Measurements from ENCODE around the gene ZNF846. TPM values are rescaled to one million over a fixed set of nuclear protein-coding genes. Genes with fewer than 3 reads are reported as not detected.

ZNF846 gene
- total RNA-seq (10.1 TPM), polyA plus RNA-seq (23.1 TPM)
- long read RNA-seq, donor 1, result 0 reads
- long read RNA-seq, donor 2, partial matches to known transcripts, result 0 of 2 reads
- long read RNA-seq, donor 2, other reads (novel, unspliced or antisense), result 0 of 2 reads
- long read RNA-seq, donor 3, partial matches to known transcripts, result 0 of 3 reads
- long read RNA-seq, donor 3, other reads (novel, unspliced or antisense), result 0 of 3 reads
- long read RNA-seq, donor 4, result 0 reads
- long read RNA-seq, donor 5, partial matches to known transcripts, result 0 of 4 reads
- long read RNA-seq, donor 5, other reads (novel, unspliced or antisense), result 0 of 4 reads
- long read RNA-seq, donor 6, result 0 reads
- long read RNA-seq, donor 7, partial matches to known transcripts, result 0 of 1 reads
- long read RNA-seq, donor 7, other reads (novel, unspliced or antisense), result 0 of 1 reads
- long read RNA-seq, donor 8, result 0 reads
- long read RNA-seq, donor 9, partial matches to known transcripts, result 0 of 1 reads
- long read RNA-seq, donor 9, other reads (novel, unspliced or antisense), result 0 of 1 reads
- long read RNA-seq, donor 10, result 0 reads

- H3K36me3 ChIP-seq (ENCODE audit: control insufficient read depth in 2 of 2, insufficient read depth in 2 of 2, low read length in 1 of 2), result peaks cover 3 to 9% of the 10 kb centered on the region in 2 donors
- H3K27ac ChIP-seq (ENCODE audit: low read depth in 1 of 2, low read length in 1 of 2), result peak within 1 kb of the TSS; percentile 93 to 97
- H3K27me3 ChIP-seq (ENCODE audit: control insufficient read depth in 2 of 2, insufficient read depth in 1 of 2, low read length in 1 of 2), result no peaks in the 10 kb centered on the region
- H3K9me3 ChIP-seq (ENCODE audit: control insufficient read depth in 2 of 2, insufficient read depth in 1 of 2, low read length in 1 of 2), result peaks cover 3 to 12% of the 10 kb centered on the region in 2 donors
- peaks cover 8 to 9% of the 10 kb centered on the region in 2 donors for H3K4me1 ChIP-seq (ENCODE audit: control insufficient read depth in 2 of 2, insufficient read depth in 2 of 2, low read length in 2 of 2)
- H3K4me3 ChIP-seq (ENCODE audit: low read length in 2 of 2), result peak within 1 kb of the TSS; percentile 74 to 88
- peak; percentile 89 to 98 (median 93) for DNase-seq (ENCODE audit: low read depth in 6 of 9, low spot score in 9 of 9)
- WGBS, result under 1% methylated on average over 65 of the region's 65 CpGs
Observed at GRCh38 chr19:9768175-9769112, at the start of gene ZNF846. ZNF846 (minus strand) TSS chr19:9768738; CDS start chr19:9764950, 3,788 bp downstream.

DNA sequence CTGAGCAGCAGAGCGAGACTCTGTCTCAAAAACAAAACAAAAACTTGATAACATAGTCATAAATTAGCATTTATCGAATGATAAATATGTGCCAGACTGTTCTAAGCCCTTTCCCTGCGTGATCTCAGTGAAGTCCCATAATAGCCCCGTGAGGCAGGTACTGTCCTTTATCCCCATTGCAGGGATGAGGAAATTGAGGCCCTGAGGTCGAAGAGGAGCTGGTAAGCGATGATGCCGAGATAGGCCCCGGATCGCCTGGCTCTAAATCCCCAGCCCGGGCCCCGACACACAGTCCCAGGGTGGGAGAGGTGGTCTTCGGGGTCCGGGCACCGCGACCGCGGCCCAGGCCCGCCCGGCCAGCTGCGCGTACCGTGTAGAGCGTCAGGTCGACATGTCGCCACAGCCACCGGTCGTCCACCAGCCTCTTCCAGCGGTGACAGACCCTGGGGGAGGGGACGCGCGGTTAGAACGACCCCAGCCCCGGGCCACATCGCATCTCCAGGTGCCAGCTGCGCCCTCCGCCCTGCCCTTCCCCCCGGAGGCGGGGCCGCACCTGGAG, 49.7 kb upstream of the ZNF846 start:
- Histone ChIP-seq H3K27me3 (ENCODE audit: control insufficient read depth in 2 of 2, insufficient read depth in 1 of 2, low read length in 1 of 2) (no peaks in the 10 kb centered on the region), H3K4me3 (ENCODE audit: low read length in 2 of 2) (peak overlapping the region; percentile 98 to 99), H3K4me1 (ENCODE audit: control insufficient read depth in 2 of 2, insufficient read depth in 2 of 2, low read length in 2 of 2) (peaks cover 7 to 17% of the 10 kb centered on the region in 2 donors), H3K36me3 (ENCODE audit: control insufficient read depth in 2 of 2, insufficient read depth in 2 of 2, low read length in 1 of 2) (peaks cover 19 to 30% of the 10 kb centered on the region in 2 donors), H3K27ac (ENCODE audit: low read depth in 1 of 2, low read length in 1 of 2) (peak overlapping the region; percentile 98), H3K9me3 (ENCODE audit: control insufficient read depth in 2 of 2, insufficient read depth in 1 of 2, low read length in 1 of 2) (peaks cover 5 to 19% of the 10 kb centered on the region in 2 donors)
- 4% methylated on average over 39 of the region's 39 CpGs for WGBS
- DNase-seq (ENCODE audit: low read depth in 6 of 9, low spot score in 9 of 9), result no peak

GRCh38 chr19:9811139-9811538, 42.6 kb upstream of the ZNF846 start:
- H3K4me3 ChIP-seq (ENCODE audit: low read length in 2 of 2), result no peak overlapping the region
- no peaks in the 10 kb centered on the region for H3K27me3 ChIP-seq (ENCODE audit: control insufficient read depth in 2 of 2, insufficient read depth in 1 of 2, low read length in 1 of 2)
- peaks cover 11 to 58% of the 10 kb centered on the region in 2 donors for H3K9me3 ChIP-seq (ENCODE audit: control insufficient read depth in 2 of 2, insufficient read depth in 1 of 2, low read length in 1 of 2)
- peaks cover 49 to 60% of the 10 kb centered on the region in 2 donors for H3K36me3 ChIP-seq (ENCODE audit: control insufficient read depth in 2 of 2, insufficient read depth in 2 of 2, low read length in 1 of 2)
- WGBS, result 98% methylated on average over 21 of the region's 21 CpGs
- H3K27ac ChIP-seq (ENCODE audit: low read depth in 1 of 2, low read length in 1 of 2), result peak overlapping the region; percentile 66 to 73
- no peak for DNase-seq (ENCODE audit: low read depth in 6 of 9, low spot score in 9 of 9)
- peaks cover 34 to 59% of the 10 kb centered on the region in 2 donors for H3K4me1 ChIP-seq (ENCODE audit: control insufficient read depth in 2 of 2, insufficient read depth in 2 of 2, low read length in 2 of 2)

GRCh38 chr19:9808855-9809824, 40.6 kb upstream of the ZNF846 start:
- peak; percentile 76 to 95 (median 86) for DNase-seq (ENCODE audit: low read depth in 6 of 9, low spot score in 9 of 9)
- 45% methylated on average over 11 of the region's 11 CpGs for WGBS
- Histone ChIP-seq H3K4me3 (ENCODE audit: low read length in 2 of 2) (no peak overlapping the region), H3K9me3 (ENCODE audit: control insufficient read depth in 2 of 2, insufficient read depth in 1 of 2, low read length in 1 of 2) (peaks cover 6 to 41% of the 10 kb centered on the region in 2 donors), H3K27ac (ENCODE audit: low read depth in 1 of 2, low read length in 1 of 2) (peak overlapping the region; percentile 38 to 97), H3K36me3 (ENCODE audit: control insufficient read depth in 2 of 2, insufficient read depth in 2 of 2, low read length in 1 of 2) (peaks cover 41 to 65% of the 10 kb centered on the region in 2 donors), H3K4me1 (ENCODE audit: control insufficient read depth in 2 of 2, insufficient read depth in 2 of 2, low read length in 2 of 2) (peaks cover 36 to 71% of the 10 kb centered on the region in 2 donors), H3K27me3 (ENCODE audit: control insufficient read depth in 2 of 2, insufficient read depth in 1 of 2, low read length in 1 of 2) (no peaks in the 10 kb centered on the region)

DNA sequence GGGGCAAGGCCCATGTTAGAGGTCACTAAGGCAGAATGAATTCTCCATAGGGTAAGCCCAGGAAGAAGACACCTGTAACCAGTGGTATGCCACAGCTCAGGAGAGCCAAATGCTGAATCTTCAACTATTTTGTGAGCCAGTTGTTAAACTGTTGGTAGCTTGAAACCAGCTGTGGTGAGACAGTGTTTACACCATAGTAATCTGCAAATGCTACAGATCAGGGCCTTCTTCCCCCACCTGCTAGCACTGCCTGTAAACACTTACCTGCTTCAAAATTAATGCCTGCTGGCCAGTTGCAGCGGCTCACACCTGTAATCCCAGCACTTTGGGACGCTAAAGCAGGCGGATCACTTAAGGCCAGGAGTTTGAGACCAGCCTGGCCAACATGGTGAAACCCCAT, 38.3 kb upstream of the ZNF846 start:
- H3K9me3 ChIP-seq (ENCODE audit: control insufficient read depth in 2 of 2, insufficient read depth in 1 of 2, low read length in 1 of 2), result peaks cover 6 to 33% of the 10 kb centered on the region in 2 donors
- peaks cover 44 to 71% of the 10 kb centered on the region in 2 donors for H3K36me3 ChIP-seq (ENCODE audit: control insufficient read depth in 2 of 2, insufficient read depth in 2 of 2, low read length in 1 of 2)

DNA sequence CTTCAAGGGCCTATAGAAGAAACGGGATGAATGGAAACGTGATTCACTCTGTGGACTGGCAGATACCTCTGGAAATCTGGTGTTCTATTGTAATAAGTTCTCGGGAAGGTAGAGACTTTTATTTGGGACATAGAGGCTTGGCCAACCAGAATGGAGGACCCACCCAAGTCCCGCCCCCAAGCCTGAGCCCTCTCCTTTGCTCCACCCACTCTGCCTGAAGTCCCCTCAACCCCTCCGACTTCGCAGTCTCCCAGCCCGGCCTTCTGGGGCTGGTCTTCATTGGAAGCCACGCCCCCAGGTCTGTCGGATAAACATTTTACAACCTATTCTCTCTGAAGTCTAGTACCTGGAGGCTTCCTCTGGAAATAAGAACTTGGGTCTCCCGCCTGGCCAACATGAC, 33.4 kb upstream of the ZNF846 start:
- peaks cover 20 to 36% of the 10 kb centered on the region in 2 donors for H3K36me3 ChIP-seq (ENCODE audit: control insufficient read depth in 2 of 2, insufficient read depth in 2 of 2, low read length in 1 of 2)
- H3K4me1 ChIP-seq (ENCODE audit: control insufficient read depth in 2 of 2, insufficient read depth in 2 of 2, low read length in 2 of 2), result peaks cover 4 to 24% of the 10 kb centered on the region in 2 donors
- no peak overlapping the region for H3K4me3 ChIP-seq (ENCODE audit: low read length in 2 of 2)
- no peaks in the 10 kb centered on the region for H3K27me3 ChIP-seq (ENCODE audit: control insufficient read depth in 2 of 2, insufficient read depth in 1 of 2, low read length in 1 of 2)
- H3K27ac ChIP-seq (ENCODE audit: low read depth in 1 of 2, low read length in 1 of 2), result no peak overlapping the region
- no peaks in the 10 kb centered on the region for H3K9me3 ChIP-seq (ENCODE audit: control insufficient read depth in 2 of 2, insufficient read depth in 1 of 2, low read length in 1 of 2)
- 98% methylated on average over 10 of the region's 10 CpGs for WGBS
- no peak for DNase-seq (ENCODE audit: low read depth in 6 of 9, low spot score in 9 of 9)

More for the DNA sequence above, 38.3 kb upstream of the ZNF846 start:
- DNase-seq (ENCODE audit: low read depth in 6 of 9, low spot score in 9 of 9), result peak in 3 of 9 donors; percentile 33 to 69 (median 52)
- Histone ChIP-seq H3K27me3 (ENCODE audit: control insufficient read depth in 2 of 2, insufficient read depth in 1 of 2, low read length in 1 of 2) (no peaks in the 10 kb centered on the region), H3K4me3 (ENCODE audit: low read length in 2 of 2) (no peak overlapping the region), H3K4me1 (ENCODE audit: control insufficient read depth in 2 of 2, insufficient read depth in 2 of 2, low read length in 2 of 2) (peaks cover 33 to 68% of the 10 kb centered on the region in 2 donors), H3K27ac (ENCODE audit: low read depth in 1 of 2, low read length in 1 of 2) (peak overlapping the region; percentile 72 to 97)
- WGBS, result 91% methylated on average over 3 of the region's 3 CpGs

GRCh38 chr19:9799162-9799561, 30.6 kb upstream of the ZNF846 start:
- no peak overlapping the region for H3K4me3 ChIP-seq (ENCODE audit: low read length in 2 of 2)
- H3K9me3 ChIP-seq (ENCODE audit: control insufficient read depth in 2 of 2, insufficient read depth in 1 of 2, low read length in 1 of 2), result peaks cover 0 to 3% of the 10 kb centered on the region in 2 donors
- peaks cover 0 to 18% of the 10 kb centered on the region in 2 donors for H3K4me1 ChIP-seq (ENCODE audit: control insufficient read depth in 2 of 2, insufficient read depth in 2 of 2, low read length in 2 of 2)
- DNase-seq (ENCODE audit: low read depth in 6 of 9, low spot score in 9 of 9), result no peak
- no peaks in the 10 kb centered on the region for H3K27me3 ChIP-seq (ENCODE audit: control insufficient read depth in 2 of 2, insufficient read depth in 1 of 2, low read length in 1 of 2)
- H3K36me3 ChIP-seq (ENCODE audit: control insufficient read depth in 2 of 2, insufficient read depth in 2 of 2, low read length in 1 of 2), result peaks cover 16% of the 10 kb centered on the region in 2 donors
- peak overlapping the region in 1 of 2 donors; percentile 30 for H3K27ac ChIP-seq (ENCODE audit: low read depth in 1 of 2, low read length in 1 of 2)

GRCh38 chr19:9797871-9798270, 29.3 kb upstream of the ZNF846 start:
- Histone ChIP-seq H3K27me3 (ENCODE audit: control insufficient read depth in 2 of 2, insufficient read depth in 1 of 2, low read length in 1 of 2) (no peaks in the 10 kb centered on the region), H3K4me3 (ENCODE audit: low read length in 2 of 2) (no peak overlapping the region), H3K4me1 (ENCODE audit: control insufficient read depth in 2 of 2, insufficient read depth in 2 of 2, low read length in 2 of 2) (peaks cover 0 to 28% of the 10 kb centered on the region in 2 donors), H3K27ac (ENCODE audit: low read depth in 1 of 2, low read length in 1 of 2) (no peak overlapping the region), H3K36me3 (ENCODE audit: control insufficient read depth in 2 of 2, insufficient read depth in 2 of 2, low read length in 1 of 2) (peaks cover 5 to 7% of the 10 kb centered on the region in 2 donors), H3K9me3 (ENCODE audit: control insufficient read depth in 2 of 2, insufficient read depth in 1 of 2, low read length in 1 of 2) (peaks cover 0 to 16% of the 10 kb centered on the region in 2 donors)
- 96% methylated on average over 5 of the region's 5 CpGs for WGBS
- no peak for DNase-seq (ENCODE audit: low read depth in 6 of 9, low spot score in 9 of 9)
